ENCODE measurements around the gene CFAP73.
A peak's percentile ranks its signal among the peaks of the same experiment; 100 is the strongest.

Gene CFAP73

GRCh38 chr12:113119980-113120669 lies 29.4 kb upstream of the CFAP73 start:
- no peak for DNase-seq (ENCODE audit: low read depth in 2 of 2, low spot score in 1 of 2)

DNA sequence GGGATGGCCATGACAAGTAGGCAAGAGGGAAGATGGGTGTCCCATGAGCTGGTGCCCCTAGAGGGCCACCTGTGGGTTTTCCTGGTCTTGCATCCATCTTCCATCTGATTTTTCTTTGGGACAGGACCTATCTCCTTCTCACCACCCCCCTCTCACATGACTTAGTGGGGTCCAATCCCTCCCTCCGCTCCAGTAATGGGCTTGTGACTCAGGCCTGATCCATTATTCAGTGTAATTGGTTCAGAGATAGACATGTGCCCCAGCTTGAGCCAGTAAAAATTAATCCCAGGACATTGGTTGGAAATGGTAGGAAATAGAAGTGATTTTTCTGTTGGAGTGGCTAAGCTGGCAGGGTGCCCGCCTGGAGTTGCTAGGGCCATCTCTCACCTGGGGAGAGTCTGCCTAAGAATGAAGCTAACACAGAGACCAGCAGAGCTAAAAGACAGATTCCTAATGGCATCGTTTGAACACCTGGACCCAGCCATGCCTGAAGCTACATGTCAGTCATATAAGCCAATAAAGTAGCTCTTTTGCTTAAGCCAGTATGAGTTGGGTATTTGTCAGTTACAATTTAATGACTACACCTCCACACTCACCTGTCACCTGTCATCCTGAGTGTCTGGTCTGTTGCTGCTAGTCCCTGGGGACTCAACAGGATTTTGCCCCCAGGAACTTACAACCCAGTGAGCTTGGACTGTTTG lies 28.7 kb upstream of the CFAP73 start:
- DNase-seq (ENCODE audit: low read depth in 2 of 2, low spot score in 1 of 2) = no peak

- DNase-seq (ENCODE audit: low read depth in 2 of 2, low spot score in 1 of 2) = no peak
Observed at GRCh38 chr12:113127791-113128199, 21.7 kb upstream of the CFAP73 start.

DNA sequence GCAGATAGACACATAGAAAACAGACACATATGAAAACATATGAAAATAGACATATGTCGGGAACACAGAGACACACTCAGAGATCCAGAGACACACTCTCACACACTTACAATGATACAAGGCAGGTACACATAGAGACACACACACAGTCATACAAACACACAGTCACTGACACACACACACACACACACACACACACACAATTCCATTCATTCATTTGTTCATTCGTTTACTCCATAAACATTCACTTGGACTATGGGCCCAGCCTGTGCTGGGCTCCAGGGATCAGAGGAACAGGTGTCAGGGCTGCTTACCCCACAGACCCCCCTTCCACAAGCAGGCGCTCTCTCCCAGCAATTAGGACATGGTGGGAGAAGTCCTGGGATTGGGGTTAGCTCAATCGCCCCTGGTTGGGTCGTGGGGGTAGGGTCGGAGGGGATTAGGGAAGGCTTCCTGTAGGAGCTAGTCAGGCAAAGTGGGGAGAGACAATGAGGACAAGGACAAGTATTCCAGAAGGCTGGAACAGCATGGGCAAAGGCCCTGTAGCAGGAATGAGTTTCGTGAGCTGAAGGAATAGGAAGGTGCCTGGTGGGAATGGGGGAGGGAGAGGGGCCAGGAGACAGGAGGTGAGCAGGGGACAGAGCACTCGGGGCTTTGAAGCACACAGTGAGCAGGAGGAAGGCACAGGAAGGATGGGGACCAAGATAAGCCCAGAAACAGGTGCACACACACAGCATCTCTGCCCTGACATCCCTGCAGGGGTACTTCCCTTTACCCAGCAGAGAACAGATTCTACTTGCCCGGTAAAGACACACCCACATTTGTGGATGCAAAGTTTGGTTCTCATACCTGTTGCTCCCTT lies 20.5 kb upstream of the CFAP73 start:
- DNase-seq (ENCODE audit: low read depth in 2 of 2, low spot score in 1 of 2) = no peak

DNA sequence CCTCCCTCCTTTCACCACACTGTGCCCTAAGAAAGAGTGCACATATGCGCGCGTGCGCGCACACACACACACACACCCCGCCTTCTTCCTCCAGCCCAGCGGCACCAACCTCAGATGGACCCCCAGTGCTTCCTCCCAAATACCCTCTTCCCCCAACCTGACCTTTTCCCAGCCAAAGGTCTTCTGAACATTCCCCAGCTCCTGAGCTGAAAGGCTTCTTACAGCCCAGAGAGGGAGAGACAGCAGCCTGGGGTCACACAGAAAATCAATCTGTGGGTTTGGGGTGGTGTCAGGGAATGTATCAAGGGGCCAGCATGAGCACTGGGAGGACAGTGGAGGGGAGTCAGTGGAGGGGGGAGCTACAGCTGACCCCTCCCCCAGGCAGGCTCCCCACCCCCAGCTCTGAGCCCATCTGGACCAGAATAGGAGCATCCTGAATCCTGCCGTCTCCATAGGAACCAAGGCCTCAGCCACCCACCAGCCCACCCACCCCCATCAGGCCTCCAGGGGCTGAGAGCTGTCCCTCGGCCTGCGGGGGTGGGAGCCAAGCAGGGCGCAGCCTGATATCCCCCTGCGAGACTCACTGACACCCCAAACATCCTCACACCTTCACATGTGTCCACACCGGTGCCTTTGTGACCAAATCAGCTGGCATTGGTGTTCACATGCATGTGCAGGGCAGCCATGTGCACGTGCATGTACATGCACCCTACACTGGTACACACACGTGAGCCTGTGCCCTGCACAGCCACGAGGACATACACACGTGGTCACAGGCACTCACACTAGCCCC lies 19.7 kb upstream of the CFAP73 start:
- no peak for DNase-seq (ENCODE audit: low read depth in 2 of 2, low spot score in 1 of 2)

DNA sequence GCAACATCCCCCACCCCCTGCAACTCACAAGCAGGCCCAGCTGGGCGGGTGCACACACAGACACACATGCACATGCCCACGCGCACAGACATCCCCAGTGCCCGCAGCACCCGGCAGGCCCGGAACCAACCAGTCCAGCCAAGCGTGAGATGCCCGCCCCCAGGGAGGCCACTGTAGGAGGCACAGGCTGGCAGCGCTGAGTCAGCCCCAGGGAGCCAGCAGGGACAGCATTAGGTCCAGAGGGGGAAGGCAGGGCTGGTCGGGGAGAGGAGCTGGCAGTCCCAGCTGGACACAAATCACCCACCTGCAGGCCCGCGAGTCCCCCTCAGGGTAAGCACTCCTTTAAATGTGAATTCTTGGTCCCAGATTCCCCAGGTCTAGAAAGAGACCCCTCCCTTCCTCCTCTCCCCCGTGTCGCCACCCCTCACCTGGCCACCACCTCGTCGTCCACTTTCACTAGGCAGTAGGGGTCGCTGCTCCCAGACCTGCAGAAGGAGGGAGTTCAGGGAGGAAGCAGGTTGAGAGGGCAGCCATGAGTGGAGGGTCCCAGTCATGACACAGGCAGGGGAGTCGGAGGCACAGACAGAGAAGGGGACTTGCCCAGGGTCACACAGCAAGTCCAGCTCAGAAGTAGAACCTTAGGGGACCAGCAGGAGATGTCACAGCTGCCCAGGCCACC lies 18.9 kb upstream of the CFAP73 start:
- no peak for DNase-seq (ENCODE audit: low read depth in 2 of 2, low spot score in 1 of 2)

DNA sequence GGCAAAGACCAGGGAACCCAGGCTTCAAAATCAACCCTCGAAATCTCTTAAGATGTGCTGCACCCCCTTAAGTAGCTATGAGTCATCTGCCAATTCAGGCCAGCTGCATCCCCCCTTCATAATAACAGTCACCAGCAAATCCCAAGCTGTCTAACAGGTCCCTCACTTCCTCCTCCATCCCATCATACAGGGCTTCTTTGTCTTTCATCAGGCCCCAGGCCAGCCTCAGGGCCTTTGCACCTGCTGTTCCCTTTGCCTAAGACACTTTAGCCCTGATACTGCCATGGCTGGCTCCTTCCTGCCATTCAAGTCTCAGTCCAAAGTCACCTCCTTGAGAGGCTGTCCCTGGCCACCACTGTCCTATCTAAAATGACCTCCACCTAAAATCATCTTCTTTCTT lies 18.0 kb upstream of the CFAP73 start:
- no peak for DNase-seq (ENCODE audit: low read depth in 2 of 2, low spot score in 1 of 2)

GRCh38 chr12:113133036-113133435 lies 16.5 kb upstream of the CFAP73 start:
- DNase-seq (ENCODE audit: low read depth in 2 of 2, low spot score in 1 of 2) = no peak

GRCh38 chr12:113133666-113134065 lies 15.9 kb upstream of the CFAP73 start:
- DNase-seq (ENCODE audit: low read depth in 2 of 2, low spot score in 1 of 2) = no peak

GRCh38 chr12:113134071-113134470 lies 15.5 kb upstream of the CFAP73 start:
- no peak for DNase-seq (ENCODE audit: low read depth in 2 of 2, low spot score in 1 of 2)

DNA sequence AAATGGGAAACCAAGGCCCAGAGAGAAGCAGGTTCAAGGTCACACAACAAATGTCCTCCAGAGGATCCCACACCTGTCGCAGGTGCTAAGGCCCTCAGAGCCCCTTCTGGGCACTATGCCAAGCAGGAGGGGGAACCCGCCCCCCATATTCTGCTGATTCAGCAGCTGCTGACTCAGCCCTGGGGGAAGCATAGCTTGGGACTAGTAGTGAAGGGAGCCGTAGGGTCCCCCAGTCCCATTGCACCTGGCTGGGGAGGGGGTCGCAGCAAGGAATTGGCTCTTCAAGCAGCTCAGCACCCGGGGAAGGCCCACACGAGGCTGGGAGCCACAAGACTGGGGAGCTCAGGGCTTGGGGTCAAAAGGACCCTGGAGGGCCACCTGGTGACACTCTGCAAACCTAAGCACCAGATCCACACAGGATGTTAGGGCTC lies 15.0 kb upstream of the CFAP73 start:
- DNase-seq (ENCODE audit: low read depth in 2 of 2, low spot score in 1 of 2) = no peak

- peak in 1 of 2 donors; percentile 25 for DNase-seq (ENCODE audit: low read depth in 2 of 2, low spot score in 1 of 2)
Observed at GRCh38 chr12:113135178-113136127, 14.1 kb upstream of the CFAP73 start, which contains the start of gene RASAL1. Gene RASAL1, minus strand, starts transcription at chr12:113135761. Its CDS starts 299 bp downstream, at chr12:113135462.

DNA sequence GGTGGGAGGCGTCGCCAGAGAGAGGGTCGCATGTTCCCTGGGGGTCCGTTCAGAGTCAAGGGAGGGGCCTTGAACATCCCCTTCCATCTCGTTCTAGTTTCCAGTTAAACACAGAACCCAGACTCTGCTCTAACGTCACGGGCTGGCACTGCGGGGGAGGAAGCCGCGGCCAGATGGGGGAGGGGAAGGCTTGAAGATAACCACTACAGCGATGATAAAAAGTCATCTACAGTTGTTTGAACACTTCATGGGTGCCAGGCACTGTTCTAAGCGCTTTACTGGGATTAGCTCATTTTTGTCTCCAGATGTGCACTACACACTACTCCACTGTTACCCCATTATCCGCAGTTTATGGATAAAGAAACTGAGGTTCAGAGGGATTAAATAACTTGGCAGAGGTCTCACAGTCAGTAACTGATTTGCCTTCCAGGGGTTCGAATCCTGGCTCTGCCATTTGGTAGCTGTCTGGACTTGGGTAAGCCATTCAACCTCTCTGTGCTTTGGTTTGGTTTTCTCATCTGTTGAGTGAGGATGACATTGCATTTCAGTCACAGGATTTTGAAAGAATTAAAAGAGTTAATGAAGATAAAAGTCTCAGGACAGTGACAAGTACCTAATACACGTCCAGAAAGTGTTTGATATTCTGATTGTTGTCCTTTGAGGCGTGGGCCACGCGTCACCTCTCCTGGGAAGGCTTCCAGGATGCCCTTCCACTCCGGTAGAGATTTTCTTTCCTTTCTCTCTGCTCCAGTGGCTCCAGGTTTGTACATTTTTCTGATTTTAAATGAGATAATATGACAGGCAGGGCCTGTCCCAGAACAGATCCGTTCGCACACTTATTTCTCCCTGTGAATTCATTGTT lies 13.2 kb upstream of the CFAP73 start:
- DNase-seq (ENCODE audit: low read depth in 2 of 2, low spot score in 1 of 2) = no peak

DNA sequence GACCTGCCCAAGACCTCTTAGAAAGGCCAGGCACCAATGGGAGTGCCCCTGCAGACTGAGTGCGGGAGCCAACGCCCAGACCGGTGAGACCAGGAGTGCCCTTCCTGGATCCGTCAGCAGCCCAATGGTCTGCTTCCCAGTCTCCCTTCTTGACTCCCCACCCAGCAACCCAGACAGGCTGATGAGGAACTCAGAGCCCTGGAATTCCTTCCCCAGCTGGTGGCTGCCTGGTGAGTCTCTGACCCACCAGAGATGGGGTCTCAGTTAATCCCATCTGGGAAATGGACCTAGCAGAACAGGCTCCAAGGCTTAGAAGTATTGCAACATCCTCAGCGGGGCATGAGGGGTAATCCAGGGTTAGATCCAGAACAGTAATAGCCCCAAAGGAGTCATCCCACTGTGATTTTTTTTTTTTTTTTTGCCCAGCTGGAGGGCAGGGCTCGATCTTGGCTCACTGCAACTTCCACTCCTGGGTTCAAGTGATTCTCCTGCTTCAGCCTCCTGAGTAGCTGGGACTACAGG lies 12.5 kb upstream of the CFAP73 start:
- DNase-seq (ENCODE audit: low read depth in 2 of 2, low spot score in 1 of 2) = no peak

DNA sequence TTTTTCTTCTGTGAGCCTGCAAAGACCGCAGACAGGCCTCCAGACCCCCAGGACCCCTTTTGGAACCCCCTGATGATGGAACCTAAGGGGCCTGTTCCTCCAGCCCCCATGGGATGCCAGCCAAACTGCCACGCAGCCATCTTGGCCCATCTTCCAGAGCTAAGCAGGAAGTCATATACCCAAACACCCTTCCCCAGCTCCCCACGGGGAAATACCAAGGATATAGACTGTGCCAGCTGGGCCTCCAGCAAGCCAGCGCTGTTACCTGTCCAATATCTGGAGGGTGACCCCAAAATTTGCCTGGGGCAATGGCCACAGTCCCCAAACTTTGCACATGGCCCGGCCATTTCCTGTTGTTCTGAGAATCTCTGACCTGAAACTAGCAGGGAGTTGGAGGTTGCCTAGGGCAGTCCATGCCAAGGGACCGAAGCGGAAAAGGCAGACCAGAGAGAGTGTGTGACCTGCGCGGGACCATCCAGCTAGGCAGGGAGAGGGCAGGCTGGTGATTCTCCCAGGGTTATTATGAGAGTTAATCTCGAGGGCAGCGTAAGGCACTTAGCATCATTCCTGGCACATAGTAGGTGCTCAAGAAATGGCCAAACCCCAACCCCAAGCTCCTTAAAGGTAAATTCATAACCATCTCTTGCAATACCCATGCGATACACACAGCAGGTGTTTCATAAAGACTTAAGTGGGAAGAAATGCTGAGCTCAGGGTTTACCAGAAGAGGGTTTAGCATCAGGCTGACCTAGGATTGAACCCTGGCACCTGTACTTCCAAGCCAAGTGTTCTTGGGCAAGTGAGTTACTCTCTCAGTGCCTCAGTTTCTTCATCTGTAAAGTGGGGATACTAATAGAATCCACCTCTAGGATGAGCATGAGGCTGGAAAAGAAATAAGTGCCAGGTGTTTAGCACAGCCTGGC lies 11.4 kb upstream of the CFAP73 start:
- DNase-seq (ENCODE audit: low read depth in 2 of 2, low spot score in 1 of 2) = no peak

GRCh38 chr12:113138826-113139225 lies 10.7 kb upstream of the CFAP73 start:
- no peak for DNase-seq (ENCODE audit: low read depth in 2 of 2, low spot score in 1 of 2)

DNA sequence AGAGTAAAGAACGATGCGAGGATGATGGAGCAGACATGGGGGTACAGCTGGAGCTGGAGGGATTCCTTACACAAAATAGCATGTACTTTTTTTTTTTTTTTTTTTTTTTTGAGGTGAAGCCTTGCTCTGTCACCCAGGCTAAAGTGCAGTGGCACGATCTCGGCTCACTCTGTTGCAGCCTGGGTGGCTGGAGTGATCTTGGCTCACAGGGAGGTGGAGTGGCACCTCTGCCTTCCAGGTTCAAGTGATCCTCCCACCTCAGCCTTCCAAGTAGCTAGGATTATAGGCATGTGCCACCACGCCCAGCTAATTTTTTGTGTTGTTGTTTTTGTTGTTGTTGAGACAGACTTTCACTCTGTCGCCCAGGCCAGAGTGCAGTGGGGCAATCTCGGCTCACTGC lies 8.8 kb upstream of the CFAP73 start:
- no peak for DNase-seq (ENCODE audit: low read depth in 2 of 2, low spot score in 1 of 2)

Data from stimulated activated CD8-positive, alpha-beta memory T cell treated with anti-CD3 and anti-CD28 coated beads, Interleukin-4, amount 100 ng/mL, for 1 hour (primary cell).